ENCODE measurements around the gene STIMATE. TPM values are rescaled to one million over a fixed set of nuclear protein-coding genes. Genes with fewer than 3 reads are reported as not detected.

Gene STIMATE
- total and polyA plus RNA-seq, 10 of the 15 experiments (the other 5 are each of a cell fraction or from before 2014, with no cell fraction given), result 0.24 to 24.1 (median 15.4) TPM

DNA sequence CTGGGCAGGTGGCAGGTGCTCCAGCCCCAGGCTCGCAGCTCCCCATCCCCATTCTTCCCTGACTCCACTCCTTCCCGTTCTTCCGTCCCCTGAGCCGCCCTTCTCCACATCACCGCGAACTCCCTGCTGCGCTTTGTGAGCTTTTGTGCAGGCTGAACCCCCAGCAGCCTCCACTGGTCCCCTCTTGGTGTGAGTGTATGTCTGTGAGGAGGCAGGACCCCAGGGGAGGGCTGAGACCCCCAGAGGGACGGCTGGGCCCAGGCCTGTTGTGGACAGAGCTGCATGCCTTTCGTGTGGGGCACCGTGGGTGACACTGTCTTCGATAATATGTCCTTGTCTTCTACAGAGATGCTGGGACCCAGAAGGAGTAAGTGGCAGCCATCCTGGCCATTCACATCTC is 110.1 kb downstream of the STIMATE start (continued):
- TF ChIP-seq, protein P1, sequence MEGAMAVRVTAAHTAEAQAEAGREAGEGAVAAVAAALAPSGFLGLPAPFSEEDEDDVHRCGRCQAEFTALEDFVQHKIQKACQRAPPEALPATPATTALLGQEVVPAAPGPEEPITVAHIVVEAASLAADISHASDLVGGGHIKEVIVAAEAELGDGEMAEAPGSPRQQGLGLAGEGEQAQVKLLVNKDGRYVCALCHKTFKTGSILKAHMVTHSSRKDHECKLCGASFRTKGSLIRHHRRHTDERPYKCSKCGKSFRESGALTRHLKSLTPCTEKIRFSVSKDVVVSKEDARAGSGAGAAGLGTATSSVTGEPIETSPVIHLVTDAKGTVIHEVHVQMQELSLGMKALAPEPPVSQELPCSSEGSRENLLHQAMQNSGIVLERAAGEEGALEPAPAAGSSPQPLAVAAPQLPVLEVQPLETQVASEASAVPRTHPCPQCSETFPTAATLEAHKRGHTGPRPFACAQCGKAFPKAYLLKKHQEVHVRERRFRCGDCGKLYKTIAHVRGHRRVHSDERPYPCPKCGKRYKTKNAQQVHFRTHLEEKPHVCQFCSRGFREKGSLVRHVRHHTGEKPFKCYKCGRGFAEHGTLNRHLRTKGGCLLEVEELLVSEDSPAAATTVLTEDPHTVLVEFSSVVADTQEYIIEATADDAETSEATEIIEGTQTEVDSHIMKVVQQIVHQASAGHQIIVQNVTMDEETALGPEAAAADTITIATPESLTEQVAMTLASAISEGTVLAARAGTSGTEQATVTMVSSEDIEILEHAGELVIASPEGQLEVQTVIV (IDR thresholded peaks at IDR 0.05; ENCODE audit: borderline replicate concordance, partially characterized antibody), result no peak
- TF ChIP-seq KAT2A (conservative IDR thresholded peaks at IDR 0.05; ENCODE audit: control insufficient read depth, low read depth, low read length), result no peak
- TF ChIP-seq, protein P2, sequence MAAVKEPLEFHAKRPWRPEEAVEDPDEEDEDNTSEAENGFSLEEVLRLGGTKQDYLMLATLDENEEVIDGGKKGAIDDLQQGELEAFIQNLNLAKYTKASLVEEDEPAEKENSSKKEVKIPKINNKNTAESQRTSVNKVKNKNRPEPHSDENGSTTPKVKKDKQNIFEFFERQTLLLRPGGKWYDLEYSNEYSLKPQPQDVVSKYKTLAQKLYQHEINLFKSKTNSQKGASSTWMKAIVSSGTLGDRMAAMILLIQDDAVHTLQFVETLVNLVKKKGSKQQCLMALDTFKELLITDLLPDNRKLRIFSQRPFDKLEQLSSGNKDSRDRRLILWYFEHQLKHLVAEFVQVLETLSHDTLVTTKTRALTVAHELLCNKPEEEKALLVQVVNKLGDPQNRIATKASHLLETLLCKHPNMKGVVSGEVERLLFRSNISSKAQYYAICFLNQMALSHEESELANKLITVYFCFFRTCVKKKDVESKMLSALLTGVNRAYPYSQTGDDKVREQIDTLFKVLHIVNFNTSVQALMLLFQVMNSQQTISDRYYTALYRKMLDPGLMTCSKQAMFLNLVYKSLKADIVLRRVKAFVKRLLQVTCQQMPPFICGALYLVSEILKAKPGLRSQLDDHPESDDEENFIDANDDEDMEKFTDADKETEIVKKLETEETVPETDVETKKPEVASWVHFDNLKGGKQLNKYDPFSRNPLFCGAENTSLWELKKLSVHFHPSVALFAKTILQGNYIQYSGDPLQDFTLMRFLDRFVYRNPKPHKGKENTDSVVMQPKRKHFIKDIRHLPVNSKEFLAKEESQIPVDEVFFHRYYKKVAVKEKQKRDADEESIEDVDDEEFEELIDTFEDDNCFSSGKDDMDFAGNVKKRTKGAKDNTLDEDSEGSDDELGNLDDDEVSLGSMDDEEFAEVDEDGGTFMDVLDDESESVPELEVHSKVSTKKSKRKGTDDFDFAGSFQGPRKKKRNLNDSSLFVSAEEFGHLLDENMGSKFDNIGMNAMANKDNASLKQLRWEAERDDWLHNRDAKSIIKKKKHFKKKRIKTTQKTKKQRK (IDR thresholded peaks at IDR 0.05; ENCODE audit: low read depth, low read length), result no peak
- no peak for TF ChIP-seq CHD2 (IDR thresholded peaks at IDR 0.05; ENCODE audit: borderline replicate concordance, low read depth, low read length)
- no peak for TF ChIP-seq PAX8 (IDR thresholded peaks at IDR 0.05)
- TF ChIP-seq SREBF2 (IDR thresholded peaks at IDR 0.05; ENCODE audit: low read length), result no peak
- TF ChIP-seq, protein P3, sequence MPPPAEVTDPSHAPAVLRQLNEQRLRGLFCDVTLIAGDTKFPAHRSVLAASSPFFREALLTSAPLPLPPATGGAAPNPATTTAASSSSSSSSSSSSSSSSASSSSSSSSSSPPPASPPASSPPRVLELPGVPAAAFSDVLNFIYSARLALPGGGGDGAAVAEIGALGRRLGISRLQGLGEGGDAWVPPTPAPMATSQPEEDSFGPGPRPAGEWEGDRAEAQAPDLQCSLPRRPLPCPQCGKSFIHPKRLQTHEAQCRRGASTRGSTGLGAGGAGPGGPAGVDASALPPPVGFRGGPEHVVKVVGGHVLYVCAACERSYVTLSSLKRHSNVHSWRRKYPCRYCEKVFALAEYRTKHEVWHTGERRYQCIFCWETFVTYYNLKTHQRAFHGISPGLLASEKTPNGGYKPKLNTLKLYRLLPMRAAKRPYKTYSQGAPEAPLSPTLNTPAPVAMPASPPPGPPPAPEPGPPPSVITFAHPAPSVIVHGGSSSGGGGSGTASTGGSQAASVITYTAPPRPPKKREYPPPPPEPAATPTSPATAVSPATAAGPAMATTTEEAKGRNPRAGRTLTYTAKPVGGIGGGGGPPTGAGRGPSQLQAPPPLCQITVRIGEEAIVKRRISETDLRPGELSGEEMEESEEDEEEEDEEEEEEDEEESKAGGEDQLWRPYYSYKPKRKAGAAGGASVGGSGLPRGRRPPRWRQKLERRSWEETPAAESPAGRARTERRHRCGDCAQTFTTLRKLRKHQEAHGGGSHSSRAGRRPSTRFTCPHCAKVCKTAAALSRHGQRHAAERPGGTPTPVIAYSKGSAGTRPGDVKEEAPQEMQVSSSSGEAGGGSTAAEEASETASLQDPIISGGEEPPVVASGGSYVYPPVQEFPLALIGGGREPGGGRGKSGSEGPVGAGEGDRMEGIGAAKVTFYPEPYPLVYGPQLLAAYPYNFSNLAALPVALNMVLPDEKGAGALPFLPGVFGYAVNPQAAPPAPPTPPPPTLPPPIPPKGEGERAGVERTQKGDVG (CRISPR knock-in tag; IDR thresholded peaks at IDR 0.05), result no peak
- TF ChIP-seq, protein P4, sequence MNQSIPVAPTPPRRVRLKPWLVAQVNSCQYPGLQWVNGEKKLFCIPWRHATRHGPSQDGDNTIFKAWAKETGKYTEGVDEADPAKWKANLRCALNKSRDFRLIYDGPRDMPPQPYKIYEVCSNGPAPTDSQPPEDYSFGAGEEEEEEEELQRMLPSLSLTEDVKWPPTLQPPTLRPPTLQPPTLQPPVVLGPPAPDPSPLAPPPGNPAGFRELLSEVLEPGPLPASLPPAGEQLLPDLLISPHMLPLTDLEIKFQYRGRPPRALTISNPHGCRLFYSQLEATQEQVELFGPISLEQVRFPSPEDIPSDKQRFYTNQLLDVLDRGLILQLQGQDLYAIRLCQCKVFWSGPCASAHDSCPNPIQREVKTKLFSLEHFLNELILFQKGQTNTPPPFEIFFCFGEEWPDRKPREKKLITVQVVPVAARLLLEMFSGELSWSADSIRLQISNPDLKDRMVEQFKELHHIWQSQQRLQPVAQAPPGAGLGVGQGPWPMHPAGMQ (IDR thresholded peaks at IDR 0.05; ENCODE audit: borderline replicate concordance), result no peak
- no peak for TF ChIP-seq POLR2A (IDR thresholded peaks at IDR 0.05; ENCODE audit: low read depth, low read length)

Small RNAs within 50 kb of the gene (microRNA-seq; reads per million reads assigned to microRNA genes)
- not detected for gene MIR8064

Small RNAs within 50 kb of the gene (small RNA-seq; reads per million reads assigned to genes)
- gene MIR8064 (not detected), gene MUSTN1 (not detected)

Other genes starting within 250 kb of the STIMATE start
Only the 7 nearest of the 11 such genes appear.
- gene SPCS1, start 191.4 kb downstream of the STIMATE start, total RNA-seq (2014; rRNA removed), result 121 and 151 TPM in 2 replicates
- 190 and 197 TPM in 2 replicates for gene SPCS1, start 191.4 kb downstream of the STIMATE start, total RNA-seq (2014; rRNA removed; fragmentation: Illumina TruSeq; extraction: Trizol)
- 174 TPM in 2 replicates for gene SPCS1, start 191.4 kb downstream of the STIMATE start, total RNA-seq (2021)
- gene SPCS1, start 191.4 kb downstream of the STIMATE start, polyA plus RNA-seq (2011; rRNA removed), result 103 and 107 TPM in 2 replicates
- gene SPCS1, start 191.4 kb downstream of the STIMATE start, polyA plus RNA-seq (2014; fragmentation: Illumina TruSeq; extraction: Trizol), result 189 and 215 TPM in 2 replicates
- gene SPCS1, start 191.4 kb downstream of the STIMATE start, polyA plus RNA-seq (2014; fragmentation: Nextera tagmentation; extraction: Ambion mirVana), result 100 to 1,000 TPM; 814 to 994 TPM
- gene SPCS1, start 191.4 kb downstream of the STIMATE start, polyA plus RNA-seq (2014; rRNA removed), result 211 and 251 TPM in 2 replicates
- gene SPCS1, start 191.4 kb downstream of the STIMATE start, polyA plus RNA-seq (2016; fragmentation: Nextera tagmentation; extraction: Ambion mirVana), result 100 to 1,000 TPM; 551 to 576 TPM
- gene NEK4, start 126.6 kb downstream of the STIMATE start, total RNA-seq (2014; rRNA removed), result 23.5 and 29.1 TPM in 2 replicates
- gene NEK4, start 126.6 kb downstream of the STIMATE start, total RNA-seq (2014; rRNA removed; fragmentation: Illumina TruSeq; extraction: Trizol), result 24.4 and 24.8 TPM in 2 replicates
- gene NEK4, start 126.6 kb downstream of the STIMATE start, total RNA-seq (2021), result 22.7 and 22.9 TPM in 2 replicates
- 17.2 TPM in 2 replicates for gene NEK4, start 126.6 kb downstream of the STIMATE start, polyA plus RNA-seq (2011; rRNA removed)
- 15.9 and 19.1 TPM in 2 replicates for gene NEK4, start 126.6 kb downstream of the STIMATE start, polyA plus RNA-seq (2014; fragmentation: Illumina TruSeq; extraction: Trizol)
- 1 to 10 TPM; 7.0 to 8.8 TPM for gene NEK4, start 126.6 kb downstream of the STIMATE start, polyA plus RNA-seq (2014; fragmentation: Nextera tagmentation; extraction: Ambion mirVana)
- 11.4 and 12.5 TPM in 2 replicates for gene NEK4, start 126.6 kb downstream of the STIMATE start, polyA plus RNA-seq (2014; rRNA removed)
- gene NEK4, start 126.6 kb downstream of the STIMATE start, polyA plus RNA-seq (2016; fragmentation: Nextera tagmentation; extraction: Ambion mirVana), result 10 to 100 TPM; 15.1 to 15.6 TPM
- gene ITIH1, start 119.9 kb downstream of the STIMATE start, total RNA-seq (2014; rRNA removed), result not detected in 2 replicates
- not detected in 2 replicates for gene ITIH1, start 119.9 kb downstream of the STIMATE start, total RNA-seq (2014; rRNA removed; fragmentation: Illumina TruSeq; extraction: Trizol)
- 0.16 and 0.33 TPM in 2 replicates for gene ITIH1, start 119.9 kb downstream of the STIMATE start, total RNA-seq (2021)
- gene ITIH1, start 119.9 kb downstream of the STIMATE start, polyA plus RNA-seq (2011; rRNA removed), result 0.30 and 0.64 TPM in 2 replicates
- gene ITIH1, start 119.9 kb downstream of the STIMATE start, polyA plus RNA-seq (2014; fragmentation: Illumina TruSeq; extraction: Trizol), result not detected in 2 replicates
- gene ITIH1, start 119.9 kb downstream of the STIMATE start, polyA plus RNA-seq (2014; fragmentation: Nextera tagmentation; extraction: Ambion mirVana), result not detected
- gene ITIH1, start 119.9 kb downstream of the STIMATE start, polyA plus RNA-seq (2014; rRNA removed), result 0.43 and 0.44 TPM in 2 replicates
- not detected for gene ITIH1, start 119.9 kb downstream of the STIMATE start, polyA plus RNA-seq (2016; fragmentation: Nextera tagmentation; extraction: Ambion mirVana)
- gene ITIH3, start 102.8 kb downstream of the STIMATE start, total RNA-seq (2014; rRNA removed), result 0.17 TPM in 1 of 2 replicates, not detected in the other
- gene ITIH3, start 102.8 kb downstream of the STIMATE start, total RNA-seq (2014; rRNA removed; fragmentation: Illumina TruSeq; extraction: Trizol), result not detected in 2 replicates
- 0.15 and 0.27 TPM in 2 replicates for gene ITIH3, start 102.8 kb downstream of the STIMATE start, total RNA-seq (2021)
- gene ITIH3, start 102.8 kb downstream of the STIMATE start, polyA plus RNA-seq (2011; rRNA removed), result not detected in 2 replicates
- 0.07 TPM in 1 of 2 replicates, not detected in the other for gene ITIH3, start 102.8 kb downstream of the STIMATE start, polyA plus RNA-seq (2014; fragmentation: Illumina TruSeq; extraction: Trizol)
- gene ITIH3, start 102.8 kb downstream of the STIMATE start, polyA plus RNA-seq (2014; fragmentation: Nextera tagmentation; extraction: Ambion mirVana), result not detected
- 0.03 TPM in 1 of 2 replicates, not detected in the other for gene ITIH3, start 102.8 kb downstream of the STIMATE start, polyA plus RNA-seq (2014; rRNA removed)
- gene ITIH3, start 102.8 kb downstream of the STIMATE start, polyA plus RNA-seq (2016; fragmentation: Nextera tagmentation; extraction: Ambion mirVana), result not detected
- 1.4 and 2.2 TPM in 2 replicates for gene ITIH4, start 66.9 kb downstream of the STIMATE start, total RNA-seq (2014; rRNA removed)
- 1.6 and 1.8 TPM in 2 replicates for gene ITIH4, start 66.9 kb downstream of the STIMATE start, total RNA-seq (2014; rRNA removed; fragmentation: Illumina TruSeq; extraction: Trizol)
- 3.9 and 5.4 TPM in 2 replicates for gene ITIH4, start 66.9 kb downstream of the STIMATE start, total RNA-seq (2021)
- gene ITIH4, start 66.9 kb downstream of the STIMATE start, polyA plus RNA-seq (2011; rRNA removed), result 0.71 and 1.3 TPM in 2 replicates
- 1.2 and 3.1 TPM in 2 replicates for gene ITIH4, start 66.9 kb downstream of the STIMATE start, polyA plus RNA-seq (2014; fragmentation: Illumina TruSeq; extraction: Trizol)
- 1 to 10 TPM in 1 of 2 experiments, under 1 TPM in 1; 0.69 to 1.2 TPM for gene ITIH4, start 66.9 kb downstream of the STIMATE start, polyA plus RNA-seq (2014; fragmentation: Nextera tagmentation; extraction: Ambion mirVana)
- gene ITIH4, start 66.9 kb downstream of the STIMATE start, polyA plus RNA-seq (2014; rRNA removed), result 3.8 and 4.1 TPM in 2 replicates
- gene ITIH4, start 66.9 kb downstream of the STIMATE start, polyA plus RNA-seq (2016; fragmentation: Nextera tagmentation; extraction: Ambion mirVana), result 1 to 10 TPM in 1 of 2 experiments, under 1 TPM in 1; 0.64 to 1.3 TPM
- 1.1 and 2.5 TPM in 2 replicates for gene MUSTN1, start 62.5 kb downstream of the STIMATE start, total RNA-seq (2014; rRNA removed)
- 1.0 TPM in 2 replicates for gene MUSTN1, start 62.5 kb downstream of the STIMATE start, total RNA-seq (2014; rRNA removed; fragmentation: Illumina TruSeq; extraction: Trizol)
- gene MUSTN1, start 62.5 kb downstream of the STIMATE start, total RNA-seq (2021), result 0.51 and 1.2 TPM in 2 replicates
- 0.35 TPM in 1 of 2 replicates, not detected in the other for gene MUSTN1, start 62.5 kb downstream of the STIMATE start, polyA plus RNA-seq (2011; rRNA removed)
- 0.57 and 2.5 TPM in 2 replicates for gene MUSTN1, start 62.5 kb downstream of the STIMATE start, polyA plus RNA-seq (2014; fragmentation: Illumina TruSeq; extraction: Trizol)
- 1 to 10 TPM; 1.3 TPM for gene MUSTN1, start 62.5 kb downstream of the STIMATE start, polyA plus RNA-seq (2014; fragmentation: Nextera tagmentation; extraction: Ambion mirVana)
- 1.7 and 4.5 TPM in 2 replicates for gene MUSTN1, start 62.5 kb downstream of the STIMATE start, polyA plus RNA-seq (2014; rRNA removed)
- gene MUSTN1, start 62.5 kb downstream of the STIMATE start, polyA plus RNA-seq (2016; fragmentation: Nextera tagmentation; extraction: Ambion mirVana), result not detected
- gene SFMBT1, start 148.5 kb upstream of the STIMATE start, total RNA-seq (2014; rRNA removed), result 14.1 and 19.5 TPM in 2 replicates
- gene SFMBT1, start 148.5 kb upstream of the STIMATE start, total RNA-seq (2014; rRNA removed; fragmentation: Illumina TruSeq; extraction: Trizol), result 10.3 and 12.1 TPM in 2 replicates
- gene SFMBT1, start 148.5 kb upstream of the STIMATE start, total RNA-seq (2021), result 17.8 and 18.6 TPM in 2 replicates
- 9.2 and 9.8 TPM in 2 replicates for gene SFMBT1, start 148.5 kb upstream of the STIMATE start, polyA plus RNA-seq (2011; rRNA removed)
- gene SFMBT1, start 148.5 kb upstream of the STIMATE start, polyA plus RNA-seq (2014; fragmentation: Illumina TruSeq; extraction: Trizol), result 11.1 and 12.1 TPM in 2 replicates
- 1 to 10 TPM; 3.2 to 4.3 TPM for gene SFMBT1, start 148.5 kb upstream of the STIMATE start, polyA plus RNA-seq (2014; fragmentation: Nextera tagmentation; extraction: Ambion mirVana)
- gene SFMBT1, start 148.5 kb upstream of the STIMATE start, polyA plus RNA-seq (2014; rRNA removed), result 9.6 and 11.2 TPM in 2 replicates
- gene SFMBT1, start 148.5 kb upstream of the STIMATE start, polyA plus RNA-seq (2016; fragmentation: Nextera tagmentation; extraction: Ambion mirVana), result 10 to 100 TPM; 10.8 to 12.9 TPM

All from GM12878 (cell line).